SH-SY5Y (cell line): ENCODE measurements around the gene NOL8.

Experiments used
- GATA2 ChIP-seq: IDR thresholded peaks from 2 replicates; pipeline ENCODE4 v1.6.1; 2011; ENCODE audit warnings: mild to moderate bottlenecking, low read depth, low read length
- GATA3 ChIP-seq: IDR thresholded peaks from 2 replicates; pipeline ENCODE4 v1.6.1; 2011; ENCODE audit warnings: low read depth, mild to moderate bottlenecking, low read length, moderate library complexity

NOL8 gene

GRCh38 chr9:92294297-92294676 lies 30.9 kb downstream of the NOL8 start:
- TF ChIP-seq GATA3: no peak
- TF ChIP-seq GATA2: no peak

GRCh38 chr9:92293452-92294296 lies 31.5 kb downstream of the NOL8 start, which contains the start of gene IARS1:
Gene IARS1 (minus strand): TSS chr9:92293697. CDS start chr9:92289419, 4,278 bp downstream.
- no peak for TF ChIP-seq GATA3
- no peak for TF ChIP-seq GATA2

- TF ChIP-seq GATA2 (no peak), GATA3 (no peak)
Observed at GRCh38 chr9:92293075-92293354, 32.1 kb downstream of the NOL8 start.

GRCh38 chr9:92292338-92293074 lies 32.6 kb downstream of the NOL8 start:
- TF ChIP-seq GATA3: no peak
- no peak for TF ChIP-seq GATA2

- no peak for TF ChIP-seq GATA2
Observed at GRCh38 chr9:92291577-92291976, 33.6 kb downstream of the NOL8 start.

GRCh38 chr9:92290785-92291429 lies 34.2 kb downstream of the NOL8 start:
- TF ChIP-seq GATA3 (no peak), GATA2 (no peak)

- TF ChIP-seq GATA2 (no peak), GATA3 (no peak)
Observed at GRCh38 chr9:92289708-92290390, 35.3 kb downstream of the NOL8 start.

GRCh38 chr9:92279302-92279701 lies 45.8 kb downstream of the NOL8 start:
- TF ChIP-seq GATA3: no peak
- TF ChIP-seq GATA2: no peak

- no peak for TF ChIP-seq GATA3
- TF ChIP-seq GATA2: no peak
Observed at GRCh38 chr9:92278110-92278509, 47.0 kb downstream of the NOL8 start.

GRCh38 chr9:92276331-92277032 lies 48.7 kb downstream of the NOL8 start:
- TF ChIP-seq GATA2 (no peak), GATA3 (no peak)

- TF ChIP-seq GATA3 (no peak), GATA2 (no peak)
Observed at GRCh38 chr9:92275541-92275940, 49.6 kb downstream of the NOL8 start.

- TF ChIP-seq GATA3 (no peak), GATA2 (no peak)
Observed at GRCh38 chr9:92270511-92270910, 54.6 kb downstream of the NOL8 start.

- TF ChIP-seq GATA2 (no peak), GATA3 (no peak)
Observed at GRCh38 chr9:92266486-92266885, 58.7 kb downstream of the NOL8 start.
